NCI-H146 (cell line): ENCODE results near the gene KIF2C.
A peak's percentile ranks its signal among the peaks of the same experiment; 100 is the strongest.
"Not testable (repeated sequence)": the region's sequence is repeated elsewhere in the genome, so short reads cannot be mapped to it uniquely, and the experiment has no call there.

Experiments
- DNase-seq: peaks from one replicate; lab custom pipeline; 2025; lab: John Stamatoyannopoulos, UW

The KIF2C gene

DNA sequence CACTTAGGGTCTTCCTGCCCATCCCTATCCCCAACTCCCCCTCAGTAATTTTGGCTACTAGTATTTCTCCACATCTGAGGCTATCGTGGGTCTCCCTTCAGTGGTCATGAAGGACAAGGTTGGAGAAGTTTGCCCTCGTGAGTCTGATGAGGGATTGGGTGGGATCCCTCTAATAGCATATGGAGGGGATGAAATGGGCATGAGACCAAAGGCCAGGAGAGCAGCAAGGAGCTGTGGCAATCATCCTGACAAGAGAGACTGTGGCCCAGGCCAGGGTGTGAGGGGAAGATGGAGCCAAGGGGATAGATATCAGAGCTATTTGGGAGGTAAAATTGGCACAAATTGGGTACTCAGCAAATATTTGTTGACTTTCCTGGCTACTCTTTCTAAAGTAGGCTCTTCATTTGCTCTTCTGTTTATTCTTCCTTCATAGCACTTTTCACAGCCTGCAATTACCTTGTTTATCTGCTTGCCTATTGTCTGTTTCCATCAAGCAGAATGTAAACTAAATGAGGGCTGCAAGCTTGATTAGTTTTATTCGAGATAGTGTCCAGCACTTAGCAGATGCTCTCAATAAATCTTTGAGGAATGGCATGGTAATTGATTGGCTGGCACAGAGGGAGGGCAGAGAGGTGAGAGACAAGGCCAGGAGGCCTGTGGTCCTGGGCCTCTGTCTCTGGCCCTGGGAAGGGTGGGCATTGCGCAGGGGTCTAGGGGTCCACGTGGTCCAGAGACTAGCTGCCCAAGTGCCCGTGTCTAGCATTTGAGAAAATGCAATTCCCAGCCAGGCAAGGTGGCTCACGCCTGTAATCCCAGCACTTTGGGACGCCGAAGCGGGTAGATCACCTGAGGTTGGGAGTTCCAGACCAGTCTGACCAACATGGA lies 59.1 kb downstream of the KIF2C start:
- DNase-seq = peak; percentile 53

- peak; percentile 96 for DNase-seq
Observed at GRCh38 chr1:44799770-44800584, 60.3 kb downstream of the KIF2C start, which contains the start of gene PLK3. TSS of gene PLK3 (plus strand) at chr1:44800377. CDS start at chr1:44800464, 87 bp downstream.

DNA sequence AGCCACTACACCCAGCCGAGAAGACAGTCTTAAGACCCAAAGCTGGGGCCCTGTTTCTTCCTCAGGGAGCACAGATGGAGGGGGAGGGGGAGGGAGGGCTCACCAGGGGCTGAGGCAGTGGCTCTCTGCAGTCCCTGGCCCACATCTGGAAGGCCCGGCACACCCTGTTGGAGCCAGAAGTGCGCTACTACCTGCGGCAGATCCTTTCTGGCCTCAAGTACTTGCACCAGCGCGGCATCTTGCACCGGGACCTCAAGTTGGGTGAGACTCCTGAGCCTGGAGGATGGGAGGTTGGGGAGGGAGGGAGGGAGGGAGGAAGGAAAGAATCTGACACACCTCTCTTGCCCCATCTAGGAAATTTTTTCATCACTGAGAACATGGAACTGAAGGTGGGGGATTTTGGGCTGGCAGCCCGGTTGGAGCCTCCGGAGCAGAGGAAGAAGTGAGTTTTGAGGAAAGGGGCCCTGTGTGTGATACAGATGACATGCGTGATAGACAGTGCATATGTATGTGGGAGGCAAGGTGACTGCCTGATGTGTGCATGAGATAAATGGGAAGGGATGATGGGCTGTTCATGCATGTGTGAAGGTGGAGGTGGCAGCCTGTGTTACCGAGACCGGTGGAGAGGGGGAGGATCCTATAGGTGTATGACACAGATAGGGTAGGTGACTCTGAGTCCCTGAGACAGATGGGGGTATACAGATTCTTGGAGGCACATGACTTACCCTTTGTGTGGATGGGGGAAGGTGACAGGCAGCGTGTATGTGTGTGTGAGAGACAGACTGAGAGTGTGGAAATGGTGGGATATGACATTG lies 62.1 kb downstream of the KIF2C start:
- DNase-seq = no peak

DNA sequence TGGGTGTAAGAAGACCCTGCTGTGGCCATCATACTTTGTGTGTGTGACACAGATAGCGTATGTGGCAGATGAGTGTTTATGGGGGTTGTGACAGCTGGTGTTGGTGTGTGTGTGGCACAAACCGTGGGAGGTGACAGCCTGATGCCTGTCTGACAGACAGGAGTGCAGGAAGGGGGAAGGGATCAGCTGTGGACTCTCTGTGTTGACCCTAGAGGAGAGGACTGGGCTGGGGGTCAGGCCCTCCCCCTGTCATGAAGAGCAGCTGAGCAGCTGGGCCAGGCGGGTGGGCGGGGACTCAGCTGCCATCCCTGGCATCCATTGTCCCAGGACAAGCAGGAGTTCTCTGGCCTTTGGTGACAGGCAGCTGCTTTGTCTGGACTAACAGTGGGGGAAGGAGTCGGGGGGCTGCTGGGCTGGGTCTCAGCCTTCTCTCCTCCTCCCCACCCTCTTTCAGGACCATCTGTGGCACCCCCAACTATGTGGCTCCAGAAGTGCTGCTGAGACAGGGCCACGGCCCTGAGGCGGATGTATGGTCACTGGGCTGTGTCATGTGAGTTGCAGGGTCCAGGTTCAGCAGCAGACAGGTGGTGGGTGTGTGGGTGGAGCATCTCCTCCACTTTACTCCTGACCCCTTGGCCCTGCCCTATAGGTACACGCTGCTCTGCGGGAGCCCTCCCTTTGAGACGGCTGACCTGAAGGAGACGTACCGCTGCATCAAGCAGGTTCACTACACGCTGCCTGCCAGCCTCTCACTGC lies 62.8 kb downstream of the KIF2C start:
- no peak for DNase-seq

- no peak for DNase-seq
Observed at GRCh38 chr1:44803062-44803311, 63.4 kb downstream of the KIF2C start.

DNA sequence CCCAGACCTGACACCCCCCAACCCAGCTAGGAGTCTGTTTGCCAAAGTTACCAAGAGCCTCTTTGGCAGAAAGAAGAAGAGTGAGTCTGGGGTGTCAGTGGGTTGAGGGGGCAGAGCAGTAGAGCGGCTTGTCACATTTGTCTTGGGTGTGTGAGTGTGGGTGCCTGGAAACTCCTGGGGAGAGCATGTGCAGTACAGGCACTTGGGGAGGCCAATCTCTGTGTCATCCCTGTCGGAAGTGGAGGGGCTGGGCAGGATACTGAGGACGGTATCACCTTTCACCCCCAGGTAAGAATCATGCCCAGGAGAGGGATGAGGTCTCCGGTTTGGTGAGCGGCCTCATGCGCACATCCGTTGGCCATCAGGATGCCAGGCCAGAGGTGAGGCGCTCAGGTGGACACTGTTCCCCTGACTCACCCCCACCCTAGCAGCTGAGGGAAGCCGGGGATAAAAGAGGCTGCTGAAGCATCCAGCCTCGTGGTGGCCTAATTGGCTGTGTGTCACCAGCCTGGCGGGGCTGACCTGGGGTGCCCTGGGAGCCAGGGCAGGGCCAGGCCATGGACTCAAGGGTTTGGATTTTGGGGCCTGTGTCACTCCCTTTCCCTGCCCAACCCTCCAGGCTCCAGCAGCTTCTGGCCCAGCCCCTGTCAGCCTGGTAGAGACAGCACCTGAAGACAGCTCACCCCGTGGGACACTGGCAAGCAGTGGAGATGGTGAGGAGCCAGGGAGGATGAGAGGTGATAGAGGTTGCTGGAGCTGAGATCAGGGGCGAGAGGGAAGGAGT lies 63.9 kb downstream of the KIF2C start:
- no peak for DNase-seq

GRCh38 chr1:44805311-44806024 lies 65.8 kb downstream of the KIF2C start:
- no peak for DNase-seq

- no peak for DNase-seq
Observed at GRCh38 chr1:44806025-44806703, 66.5 kb downstream of the KIF2C start.

GRCh38 chr1:44806704-44807363 lies 67.2 kb downstream of the KIF2C start, which contains the start of gene DYNLT4:
TSS of gene DYNLT4 (minus strand) at chr1:44807351. CDS start at chr1:44806668, 683 bp downstream.
- no peak for DNase-seq

DNA sequence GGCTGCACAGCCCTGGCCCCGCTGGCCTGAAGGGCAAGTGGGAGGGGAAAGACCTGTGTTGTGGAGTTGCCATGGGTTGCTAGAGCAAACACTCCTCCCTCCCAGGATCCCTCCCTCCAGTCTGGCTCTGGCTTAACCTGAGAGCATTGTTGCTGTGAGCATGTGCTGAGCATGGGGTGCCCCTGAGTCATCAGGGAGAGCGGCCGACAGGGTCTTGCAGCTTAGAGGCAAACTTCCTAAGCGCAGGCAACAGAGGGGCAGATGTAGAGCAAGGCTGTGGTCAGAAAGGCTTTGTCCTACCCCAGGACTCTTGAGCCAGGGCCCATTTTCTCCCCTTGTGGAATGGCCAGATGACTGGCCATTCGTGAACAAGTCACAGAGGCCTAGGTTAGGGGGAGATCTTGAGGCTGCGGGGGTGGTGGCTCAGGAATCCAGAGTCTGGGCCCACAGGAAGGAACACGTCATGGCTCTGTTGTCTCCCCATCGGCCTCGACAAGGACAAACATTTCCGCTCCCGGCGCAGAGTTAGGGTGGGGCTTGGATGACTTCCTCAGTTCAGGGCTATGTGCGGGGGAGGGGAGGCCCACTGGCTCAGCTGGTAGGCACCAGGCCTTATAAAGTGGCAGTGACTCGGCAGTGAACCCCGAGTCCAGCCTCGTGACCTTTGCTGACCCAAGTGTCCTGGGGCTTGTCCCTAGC lies 67.9 kb downstream of the KIF2C start:
- DNase-seq = no peak

GRCh38 chr1:44808063-44808937 lies 68.7 kb downstream of the KIF2C start, which contains the start of gene BTBD19:
TSS of gene BTBD19 (plus strand) at chr1:44808523. CDS start at chr1:44808821, 298 bp downstream.
- DNase-seq = no peak

GRCh38 chr1:44808938-44809917 lies 69.6 kb downstream of the KIF2C start:
- DNase-seq = no peak

- no peak for DNase-seq
Observed at GRCh38 chr1:44810101-44810761, 70.6 kb downstream of the KIF2C start.

- DNase-seq = not testable (repeated sequence)
Observed at GRCh38 chr1:44810762-44811105, 71.1 kb downstream of the KIF2C start.

DNA sequence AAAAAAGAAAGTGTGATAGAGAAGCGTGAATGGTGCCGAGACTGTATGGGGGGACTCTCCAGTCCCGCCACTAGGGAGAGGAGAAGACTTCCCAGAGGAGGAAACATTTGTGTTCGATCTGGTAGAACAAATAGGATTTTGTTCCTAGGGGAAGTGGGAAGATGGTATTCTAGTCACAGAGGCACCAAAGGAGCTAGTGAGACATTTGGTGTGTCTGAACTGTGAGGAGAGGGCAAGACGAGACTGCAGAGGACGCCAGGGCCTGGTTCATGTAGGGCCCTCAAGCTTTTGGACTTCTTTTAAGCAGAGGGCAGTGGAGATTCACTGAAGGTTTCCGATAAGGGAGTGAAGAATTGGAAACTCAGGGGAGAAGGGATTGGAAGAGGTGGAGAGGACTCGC lies 71.6 kb downstream of the KIF2C start:
- DNase-seq = no peak
